ENCODE measurements around the gene FAM180B. TPM values are rescaled to one million over a fixed set of nuclear protein-coding genes. Genes with fewer than 3 reads are reported as not detected.
"Not testable (repeated sequence)": the region's sequence is repeated elsewhere in the genome, so short reads cannot be mapped to it uniquely, and the experiment has no call there.

FAM180B gene
- not detected in 2 replicates for total RNA-seq (2014; rRNA removed; shearing (Covaris generic); ENCODE audit: low replicate concordance)

GRCh38 chr11:47586098-47586855, at the start of gene FAM180B:
FAM180B (plus strand) TSS chr11:47586678; CDS start chr11:47586769, 91 bp downstream.
- Histone ChIP-seq H3K79me2 (ENCODE audit: low read length) (peaks cover 4% of the 10 kb centered on the region; the same call in 1 of the 2 replicates), H4K20me1 (ENCODE audit: insufficient read depth, low read depth, low read length) (no peaks in the 10 kb centered on the region), H3K9me3 (ENCODE audit: low read length) (no peaks in the 10 kb centered on the region), H3K4me3 (ENCODE audit: low read length) (no peak within 1 kb of the TSS), H3K27ac (ENCODE audit: low read length) (no peak within 1 kb of the TSS), H2AFZ (ENCODE audit: low read length) (no peak within 1 kb of the TSS), H3K36me3 (ENCODE audit: insufficient read depth, low read length) (peaks cover 22% of the 10 kb centered on the region), H3K27me3 (ENCODE audit: low read length) (no peaks in the 10 kb centered on the region), H3K4me1 (ENCODE audit: low read length) (no peaks in the 10 kb centered on the region), H3K4me2 (ENCODE audit: low read depth, low read length, poor library complexity, severe bottlenecking) (no peak within 1 kb of the TSS), H3K9me2 (replicated peaks; ENCODE audit: insufficient read depth, low read length) (no peaks in the 10 kb centered on the region), H3K9ac (ENCODE audit: low read length) (no peak within 1 kb of the TSS)
- DNase-seq = no peak

GRCh38 chr11:47536915-47537314, 49.6 kb upstream of the FAM180B start:
- Histone ChIP-seq H3K36me3 (ENCODE audit: insufficient read depth, low read length) (peaks cover 4% of the 10 kb centered on the region; the same call in 1 of the 2 replicates), H3K27me3 (ENCODE audit: low read length) (no peaks in the 10 kb centered on the region), H4K20me1 (ENCODE audit: insufficient read depth, low read depth, low read length) (peaks cover 54% of the 10 kb centered on the region), H3K79me2 (ENCODE audit: low read length) (peaks cover 99% of the 10 kb centered on the region), H3K9me2 (replicated peaks; ENCODE audit: insufficient read depth, low read length) (no peaks in the 10 kb centered on the region), H3K27ac (ENCODE audit: low read length) (no peak overlapping the region), H3K9me3 (ENCODE audit: low read length) (no peaks in the 10 kb centered on the region), H3K4me3 (ENCODE audit: low read length) (no peak overlapping the region), H3K4me2 (ENCODE audit: low read depth, low read length, poor library complexity, severe bottlenecking) (no peak overlapping the region), H3K4me1 (ENCODE audit: low read length) (peaks cover 35% of the 10 kb centered on the region), H3K9ac (ENCODE audit: low read length) (no peak overlapping the region), H2AFZ (ENCODE audit: low read length) (no peak overlapping the region)
- no peak for DNase-seq

GRCh38 chr11:47538741-47539565, 47.5 kb upstream of the FAM180B start:
- Histone ChIP-seq H3K27ac (ENCODE audit: low read length) (no peak overlapping the region), H3K4me2 (ENCODE audit: low read depth, low read length, poor library complexity, severe bottlenecking) (no peak overlapping the region), H3K9ac (ENCODE audit: low read length) (no peak overlapping the region), H3K36me3 (ENCODE audit: insufficient read depth, low read length) (peaks cover 4% of the 10 kb centered on the region; the same call in 1 of the 2 replicates), H4K20me1 (ENCODE audit: insufficient read depth, low read depth, low read length) (peaks cover 64% of the 10 kb centered on the region), H3K4me3 (ENCODE audit: low read length) (no peak overlapping the region), H3K79me2 (ENCODE audit: low read length) (peaks cover 99% of the 10 kb centered on the region), H2AFZ (ENCODE audit: low read length) (no peak overlapping the region), H3K9me2 (replicated peaks; ENCODE audit: insufficient read depth, low read length) (no peaks in the 10 kb centered on the region), H3K27me3 (ENCODE audit: low read length) (no peaks in the 10 kb centered on the region), H3K4me1 (ENCODE audit: low read length) (peaks cover 22% of the 10 kb centered on the region), H3K9me3 (ENCODE audit: low read length) (no peaks in the 10 kb centered on the region)
- DNase-seq = no peak

- no peaks in the 10 kb centered on the region for H3K9me2 ChIP-seq (replicated peaks; ENCODE audit: insufficient read depth, low read length)
- DNase-seq = no peak
- no peak overlapping the region for H3K9ac ChIP-seq (ENCODE audit: low read length)
- no peak overlapping the region for H2AFZ ChIP-seq (ENCODE audit: low read length)
- no peak overlapping the region for H3K27ac ChIP-seq (ENCODE audit: low read length)
- no peak overlapping the region for H3K4me2 ChIP-seq (ENCODE audit: low read depth, low read length, poor library complexity, severe bottlenecking)
- no peak overlapping the region for H3K4me3 ChIP-seq (ENCODE audit: low read length)
- peaks cover 17% of the 10 kb centered on the region for H3K4me1 ChIP-seq (ENCODE audit: low read length)
- H3K79me2 ChIP-seq (ENCODE audit: low read length) = peaks cover 99% of the 10 kb centered on the region
- no peaks in the 10 kb centered on the region for H3K9me3 ChIP-seq (ENCODE audit: low read length)
- H3K36me3 ChIP-seq (ENCODE audit: insufficient read depth, low read length) = peaks cover 4% of the 10 kb centered on the region; the same call in 1 of the 2 replicates
- peaks cover 64% of the 10 kb centered on the region for H4K20me1 ChIP-seq (ENCODE audit: insufficient read depth, low read depth, low read length)
- no peaks in the 10 kb centered on the region for H3K27me3 ChIP-seq (ENCODE audit: low read length)
These were observed 46.8 kb upstream of the FAM180B start for GRCh38 chr11:47539681-47540039.

- Histone ChIP-seq H3K36me3 (ENCODE audit: insufficient read depth, low read length) (peaks cover 7% of the 10 kb centered on the region; the same call in 1 of the 2 replicates), H3K27ac (ENCODE audit: low read length) (no peak overlapping the region), H4K20me1 (ENCODE audit: insufficient read depth, low read depth, low read length) (peaks cover 64% of the 10 kb centered on the region), H3K27me3 (ENCODE audit: low read length) (no peaks in the 10 kb centered on the region), H3K79me2 (ENCODE audit: low read length) (peaks cover 95% of the 10 kb centered on the region), H3K4me2 (ENCODE audit: low read depth, low read length, poor library complexity, severe bottlenecking) (no peak overlapping the region), H3K4me1 (ENCODE audit: low read length) (peaks cover 9% of the 10 kb centered on the region), H3K9ac (ENCODE audit: low read length) (no peak overlapping the region), H2AFZ (ENCODE audit: low read length) (no peak overlapping the region), H3K9me2 (replicated peaks; ENCODE audit: insufficient read depth, low read length) (no peaks in the 10 kb centered on the region), H3K4me3 (ENCODE audit: low read length) (no peak overlapping the region), H3K9me3 (ENCODE audit: low read length) (no peaks in the 10 kb centered on the region)
- no peak for DNase-seq
These were observed 45.4 kb upstream of the FAM180B start for GRCh38 chr11:47541070-47541469.

- Histone ChIP-seq H3K4me3 (ENCODE audit: low read length) (no peak overlapping the region), H3K4me1 (ENCODE audit: low read length) (peaks cover 3% of the 10 kb centered on the region), H3K27me3 (ENCODE audit: low read length) (no peaks in the 10 kb centered on the region), H3K79me2 (ENCODE audit: low read length) (peaks cover 94% of the 10 kb centered on the region), H3K9me3 (ENCODE audit: low read length) (no peaks in the 10 kb centered on the region), H2AFZ (ENCODE audit: low read length) (no peak overlapping the region), H4K20me1 (ENCODE audit: insufficient read depth, low read depth, low read length) (peaks cover 55% of the 10 kb centered on the region), H3K27ac (ENCODE audit: low read length) (no peak overlapping the region), H3K9ac (ENCODE audit: low read length) (no peak overlapping the region), H3K4me2 (ENCODE audit: low read depth, low read length, poor library complexity, severe bottlenecking) (no peak overlapping the region), H3K9me2 (replicated peaks; ENCODE audit: insufficient read depth, low read length) (no peaks in the 10 kb centered on the region), H3K36me3 (ENCODE audit: insufficient read depth, low read length) (peaks cover 16% of the 10 kb centered on the region)
- DNase-seq = no peak
These were observed 41.2 kb upstream of the FAM180B start for GRCh38 chr11:47545298-47545697.

- DNase-seq; H3K27me3 ChIP-seq (ENCODE audit: low read length); H2AFZ ChIP-seq (ENCODE audit: low read length); H3K4me2 ChIP-seq (ENCODE audit: low read depth, low read length, poor library complexity, severe bottlenecking); H3K4me3 ChIP-seq (ENCODE audit: low read length); H3K9me3 ChIP-seq (ENCODE audit: low read length); H3K27ac ChIP-seq (ENCODE audit: low read length); H3K9me2 ChIP-seq (replicated peaks; ENCODE audit: insufficient read depth, low read length); H3K9ac ChIP-seq (ENCODE audit: low read length): not testable (repeated sequence)
- Histone ChIP-seq H4K20me1 (ENCODE audit: insufficient read depth, low read depth, low read length) (peaks cover 54% of the 10 kb centered on the region), H3K4me1 (ENCODE audit: low read length) (peaks cover 12% of the 10 kb centered on the region), H3K79me2 (ENCODE audit: low read length) (peaks cover 94% of the 10 kb centered on the region), H3K36me3 (ENCODE audit: insufficient read depth, low read length) (peaks cover 19% of the 10 kb centered on the region)
These were observed 40.2 kb upstream of the FAM180B start for GRCh38 chr11:47546274-47546673.

Data from Karpas-422 (cell line).